K562 (cell line): Measurements from ENCODE around the gene KISS1R. TPM values are rescaled to one million over a fixed set of nuclear protein-coding genes. Genes with fewer than 3 reads are reported as not detected.

Source experiments
- CBX5 ChIP-seq: IDR thresholded peaks from 2 replicates; pipeline ENCODE4 v1.6.1; 2014; ENCODE audit warnings: low read depth, borderline replicate concordance
- EP300 ChIP-seq: IDR thresholded peaks from 2 replicates; pipeline ENCODE4 v1.6.1; 2012; ENCODE audit warnings: low read length, improper control_type of control experiment
- FOSL1 ChIP-seq: fragments of 200-800 bp; sonication (Bioruptor generic); conservative IDR thresholded peaks from 2 replicates; pipeline ENCODE4 v1.6.1; 2016; ENCODE audit warnings: missing genetic modification characterization, missing compliant biosample characterization
- NFYB ChIP-seq: IDR thresholded peaks from 2 replicates; pipeline ENCODE4 v1.6.1; 2011; ENCODE audit warnings: mild to moderate bottlenecking, moderate library complexity; ENCODE audit not compliant: insufficient read length; ENCODE audit errors: extremely low read depth
- NRF1 ChIP-seq, 2 experiments: fragments of 450-650 bp; IDR thresholded peaks in 1 of 2; conservative IDR thresholded peaks in 1 of 2; 2 replicates each; pipeline ENCODE4 v1.6.1; 2014; ENCODE audit warnings: mild to moderate bottlenecking in 2 of 2
- NUFIP1 ChIP-seq: fragments of 450-650 bp; IDR thresholded peaks from 2 replicates; pipeline ENCODE4 v1.6.1; 2018; ENCODE audit not compliant: partially characterized antibody
- PRPF4 ChIP-seq: fragments of 200-400 bp; formaldehyde crosslinking; IDR thresholded peaks from one replicate; pipeline ENCODE4 v1.6.1; 2017; ENCODE audit warnings: low read length, low read depth, mild to moderate bottlenecking; ENCODE audit not compliant: insufficient read depth, poor library complexity, severe bottlenecking
- ZNF232 ChIP-seq: sonication (generic); formaldehyde crosslinking; IDR thresholded peaks from 2 replicates; pipeline ENCODE4 v1.8.0; 2022; ENCODE audit warnings: mild to moderate bottlenecking, missing genetic modification reagents
- ZNF41 ChIP-seq: fragments of 250-450 bp; sonication (Bioruptor Pico); conservative IDR thresholded peaks from 2 replicates; pipeline ENCODE4 v1.4.0; 2020; ENCODE audit warnings: mild to moderate bottlenecking
- ZNF778 ChIP-seq: fragments of 450-650 bp; formaldehyde crosslinking; IDR thresholded peaks from 2 replicates; pipeline ENCODE4 v1.4.0; 2020; ENCODE audit warnings: mild to moderate bottlenecking, moderate library complexity
- polyA plus RNA-seq, 8 experiments: library from polyadenylated mRNA; depleted of rRNA in 4 of 8; stranded (reverse) in 5 of 8; unstranded in 3 of 8; fragments of >200 nt; fragmentation: Nextera tagmentation in 2 of 8; fragmentation: Illumina TruSeq in 1 of 8; extraction: Ambion mirVana in 2 of 8; extraction: Trizol in 1 of 8; gene quantifications; 2 replicates each; pipeline versions ENCODE4 v1.2.1 to v1.2.3, GENCODE V29; 2011 to 2014; ENCODE audit warnings: inconsistent platforms in 1 of 8, missing spikeins in 1 of 8
- total RNA-seq, 7 experiments: library from RNA; depleted of rRNA in 6 of 7; stranded (reverse); fragments of >200 nt in 6 of 7; fragmentation: Illumina TruSeq in 2 of 7; extraction: Trizol in 2 of 7; gene quantifications; 2 replicates each; pipeline versions ENCODE4 v1.2.1 to v1.2.3, GENCODE V29; 2011 to 2021; ENCODE audit warnings: low replicate concordance in 1 of 7
- TF ChIP-seq, protein P1 (sequence below): IDR thresholded peaks from 2 replicates; pipeline ENCODE4 v1.6.1; 2011; ENCODE audit not compliant: insufficient read length; ENCODE audit errors: extremely low read depth
- TF ChIP-seq, protein P2 (sequence below): fragments of 250-450 bp; sonication (Bioruptor Pico); IDR thresholded peaks from 2 replicates; pipeline ENCODE4 v1.4.0; 2020; ENCODE audit warnings: borderline replicate concordance
- TF ChIP-seq, protein P3 (sequence below): fragments of 450-650 bp; formaldehyde crosslinking; IDR thresholded peaks from 2 replicates; pipeline ENCODE4 v1.4.0; 2020; ENCODE audit warnings: mild to moderate bottlenecking, moderate library complexity
- TF ChIP-seq, protein P4 (sequence below): fragments of 200-800 bp; sonication (Bioruptor generic); IDR thresholded peaks from 2 replicates; pipeline ENCODE4 v1.6.1; 2017; ENCODE audit warnings: missing genetic modification characterization, missing compliant biosample characterization
- TF ChIP-seq, protein P5 (sequence below): fragments of 250-450 bp; sonication (Bioruptor Pico); IDR thresholded peaks from 2 replicates; pipeline ENCODE4 v1.5.0; 2021; ENCODE audit warnings: mild to moderate bottlenecking, borderline replicate concordance
- TF ChIP-seq, protein P6 (sequence below): fragments of 250-450 bp; sonication (Bioruptor Pico); IDR thresholded peaks from 2 replicates; pipeline ENCODE4 v1.5.0; 2021
- TF ChIP-seq, protein P7 (sequence below): IDR thresholded peaks from 2 replicates; pipeline ENCODE4 v1.6.1; 2014; ENCODE audit warnings: antibody characterized with exemption

The KISS1R gene
- total and polyA plus RNA-seq, 9 of the 15 experiments (the other 6 are each of a cell fraction or from before 2014, with no cell fraction given) = 0.37 to 39.4 (median 2.0) TPM

DNA sequence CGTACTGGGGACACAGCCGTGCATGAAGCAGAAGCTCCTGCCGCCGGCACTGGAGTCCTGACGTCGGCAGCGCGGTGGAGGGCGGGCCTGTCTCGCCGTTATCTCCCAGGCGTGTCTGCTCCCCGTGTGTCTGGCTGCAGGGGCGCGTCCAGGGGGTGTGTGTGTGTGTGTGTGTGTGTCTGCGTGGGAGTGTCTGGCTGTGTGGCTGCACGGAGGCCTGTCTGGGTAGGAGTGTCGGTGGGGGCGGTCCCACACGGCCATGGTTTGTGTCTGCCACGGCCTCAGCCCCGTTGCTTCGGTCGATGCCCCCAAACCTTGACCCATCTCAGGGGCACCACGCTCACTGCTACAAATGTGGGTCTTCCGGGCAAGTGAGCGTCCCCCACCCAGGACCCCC is 27.0 kb downstream of the KISS1R start (continued):
- TF ChIP-seq, protein P1, sequence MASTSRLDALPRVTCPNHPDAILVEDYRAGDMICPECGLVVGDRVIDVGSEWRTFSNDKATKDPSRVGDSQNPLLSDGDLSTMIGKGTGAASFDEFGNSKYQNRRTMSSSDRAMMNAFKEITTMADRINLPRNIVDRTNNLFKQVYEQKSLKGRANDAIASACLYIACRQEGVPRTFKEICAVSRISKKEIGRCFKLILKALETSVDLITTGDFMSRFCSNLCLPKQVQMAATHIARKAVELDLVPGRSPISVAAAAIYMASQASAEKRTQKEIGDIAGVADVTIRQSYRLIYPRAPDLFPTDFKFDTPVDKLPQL = no peak
- TF ChIP-seq, protein P2, sequence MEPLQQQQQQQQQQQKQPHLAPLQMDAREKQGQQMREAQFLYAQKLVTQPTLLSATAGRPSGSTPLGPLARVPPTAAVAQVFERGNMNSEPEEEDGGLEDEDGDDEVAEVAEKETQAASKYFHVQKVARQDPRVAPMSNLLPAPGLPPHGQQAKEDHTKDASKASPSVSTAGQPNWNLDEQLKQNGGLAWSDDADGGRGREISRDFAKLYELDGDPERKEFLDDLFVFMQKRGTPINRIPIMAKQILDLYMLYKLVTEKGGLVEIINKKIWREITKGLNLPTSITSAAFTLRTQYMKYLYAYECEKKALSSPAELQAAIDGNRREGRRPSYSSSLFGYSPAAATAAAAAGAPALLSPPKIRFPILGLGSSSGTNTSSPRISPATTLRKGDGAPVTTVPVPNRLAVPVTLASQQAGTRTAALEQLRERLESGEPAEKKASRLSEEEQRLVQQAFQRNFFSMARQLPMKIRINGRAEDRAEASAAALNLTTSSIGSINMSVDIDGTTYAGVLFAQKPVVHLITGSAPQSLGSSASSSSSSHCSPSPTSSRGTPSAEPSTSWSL (CRISPR knock-in tag) = no peak
- TF ChIP-seq ZNF232 (CRISPR knock-in tag) (no peak), PRPF4 (no peak), NFYB (no peak), ZNF41 (CRISPR knock-in tag) (0 out of 2 replicates have a peak, but pooled peaks have one; percentile 57), CBX5 (peak; percentile 88; the same call in 1 of the 2 replicates), FOSL1 (tag) (no peak; the same call in 1 of the 2 replicates), ZNF778 (CRISPR knock-in tag) (no peak), NRF1 (conservative IDR thresholded peaks at IDR 0.05 in 1 of 2, IDR thresholded peaks at IDR 0.05 in 1 of 2) (peak; percentile 31 to 57; a peak in 2 of 4 replicates), NUFIP1 (peak; percentile 55), EP300 (peak; percentile 78)
- TF ChIP-seq, protein P3, sequence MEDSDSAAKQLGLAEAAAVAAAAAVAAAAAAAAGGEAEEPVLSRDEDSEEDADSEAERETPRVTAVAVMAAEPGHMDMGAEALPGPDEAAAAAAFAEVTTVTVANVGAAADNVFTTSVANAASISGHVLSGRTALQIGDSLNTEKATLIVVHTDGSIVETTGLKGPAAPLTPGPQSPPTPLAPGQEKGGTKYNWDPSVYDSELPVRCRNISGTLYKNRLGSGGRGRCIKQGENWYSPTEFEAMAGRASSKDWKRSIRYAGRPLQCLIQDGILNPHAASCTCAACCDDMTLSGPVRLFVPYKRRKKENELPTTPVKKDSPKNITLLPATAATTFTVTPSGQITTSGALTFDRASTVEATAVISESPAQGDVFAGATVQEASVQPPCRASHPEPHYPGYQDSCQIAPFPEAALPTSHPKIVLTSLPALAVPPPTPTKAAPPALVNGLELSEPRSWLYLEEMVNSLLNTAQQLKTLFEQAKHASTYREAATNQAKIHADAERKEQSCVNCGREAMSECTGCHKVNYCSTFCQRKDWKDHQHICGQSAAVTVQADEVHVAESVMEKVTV (CRISPR knock-in tag) = 0 out of 2 replicates have a peak, but pooled peaks have one; percentile 13
- TF ChIP-seq, protein P4, sequence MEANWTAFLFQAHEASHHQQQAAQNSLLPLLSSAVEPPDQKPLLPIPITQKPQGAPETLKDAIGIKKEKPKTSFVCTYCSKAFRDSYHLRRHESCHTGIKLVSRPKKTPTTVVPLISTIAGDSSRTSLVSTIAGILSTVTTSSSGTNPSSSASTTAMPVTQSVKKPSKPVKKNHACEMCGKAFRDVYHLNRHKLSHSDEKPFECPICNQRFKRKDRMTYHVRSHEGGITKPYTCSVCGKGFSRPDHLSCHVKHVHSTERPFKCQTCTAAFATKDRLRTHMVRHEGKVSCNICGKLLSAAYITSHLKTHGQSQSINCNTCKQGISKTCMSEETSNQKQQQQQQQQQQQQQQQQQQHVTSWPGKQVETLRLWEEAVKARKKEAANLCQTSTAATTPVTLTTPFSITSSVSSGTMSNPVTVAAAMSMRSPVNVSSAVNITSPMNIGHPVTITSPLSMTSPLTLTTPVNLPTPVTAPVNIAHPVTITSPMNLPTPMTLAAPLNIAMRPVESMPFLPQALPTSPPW (CRISPR knock-in tag) = peak; percentile 95
- TF ChIP-seq, protein P5, sequence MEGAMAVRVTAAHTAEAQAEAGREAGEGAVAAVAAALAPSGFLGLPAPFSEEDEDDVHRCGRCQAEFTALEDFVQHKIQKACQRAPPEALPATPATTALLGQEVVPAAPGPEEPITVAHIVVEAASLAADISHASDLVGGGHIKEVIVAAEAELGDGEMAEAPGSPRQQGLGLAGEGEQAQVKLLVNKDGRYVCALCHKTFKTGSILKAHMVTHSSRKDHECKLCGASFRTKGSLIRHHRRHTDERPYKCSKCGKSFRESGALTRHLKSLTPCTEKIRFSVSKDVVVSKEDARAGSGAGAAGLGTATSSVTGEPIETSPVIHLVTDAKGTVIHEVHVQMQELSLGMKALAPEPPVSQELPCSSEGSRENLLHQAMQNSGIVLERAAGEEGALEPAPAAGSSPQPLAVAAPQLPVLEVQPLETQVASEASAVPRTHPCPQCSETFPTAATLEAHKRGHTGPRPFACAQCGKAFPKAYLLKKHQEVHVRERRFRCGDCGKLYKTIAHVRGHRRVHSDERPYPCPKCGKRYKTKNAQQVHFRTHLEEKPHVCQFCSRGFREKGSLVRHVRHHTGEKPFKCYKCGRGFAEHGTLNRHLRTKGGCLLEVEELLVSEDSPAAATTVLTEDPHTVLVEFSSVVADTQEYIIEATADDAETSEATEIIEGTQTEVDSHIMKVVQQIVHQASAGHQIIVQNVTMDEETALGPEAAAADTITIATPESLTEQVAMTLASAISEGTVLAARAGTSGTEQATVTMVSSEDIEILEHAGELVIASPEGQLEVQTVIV (CRISPR knock-in tag) = no peak
- TF ChIP-seq, protein P6, sequence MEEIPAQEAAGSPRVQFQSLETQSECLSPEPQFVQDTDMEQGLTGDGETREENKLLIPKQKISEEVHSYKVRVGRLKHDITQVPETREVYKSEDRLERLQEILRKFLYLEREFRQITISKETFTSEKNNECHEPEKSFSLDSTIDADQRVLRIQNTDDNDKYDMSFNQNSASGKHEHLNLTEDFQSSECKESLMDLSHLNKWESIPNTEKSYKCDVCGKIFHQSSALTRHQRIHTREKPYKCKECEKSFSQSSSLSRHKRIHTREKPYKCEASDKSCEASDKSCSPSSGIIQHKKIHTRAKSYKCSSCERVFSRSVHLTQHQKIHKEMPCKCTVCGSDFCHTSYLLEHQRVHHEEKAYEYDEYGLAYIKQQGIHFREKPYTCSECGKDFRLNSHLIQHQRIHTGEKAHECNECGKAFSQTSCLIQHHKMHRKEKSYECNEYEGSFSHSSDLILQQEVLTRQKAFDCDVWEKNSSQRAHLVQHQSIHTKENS (CRISPR knock-in tag) = no peak
- TF ChIP-seq, protein P7, sequence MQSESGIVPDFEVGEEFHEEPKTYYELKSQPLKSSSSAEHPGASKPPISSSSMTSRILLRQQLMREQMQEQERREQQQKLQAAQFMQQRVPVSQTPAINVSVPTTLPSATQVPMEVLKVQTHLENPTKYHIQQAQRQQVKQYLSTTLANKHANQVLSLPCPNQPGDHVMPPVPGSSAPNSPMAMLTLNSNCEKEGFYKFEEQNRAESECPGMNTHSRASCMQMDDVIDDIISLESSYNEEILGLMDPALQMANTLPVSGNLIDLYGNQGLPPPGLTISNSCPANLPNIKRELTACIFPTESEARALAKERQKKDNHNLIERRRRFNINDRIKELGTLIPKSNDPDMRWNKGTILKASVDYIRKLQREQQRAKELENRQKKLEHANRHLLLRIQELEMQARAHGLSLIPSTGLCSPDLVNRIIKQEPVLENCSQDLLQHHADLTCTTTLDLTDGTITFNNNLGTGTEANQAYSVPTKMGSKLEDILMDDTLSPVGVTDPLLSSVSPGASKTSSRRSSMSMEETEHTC = peak; percentile 27; the same call in 1 of the 2 replicates
